ENCODE data around the gene LBH.

GRCh38 chr2:30265052-30266015 is 34.0 kb downstream of the LBH start:
- no peak for TF ChIP-seq YY1 (IDR thresholded peaks at IDR 0.05; ENCODE audit: insufficient read depth, insufficient read length)
- TF ChIP-seq ZNF274 (IDR thresholded peaks at IDR 0.05; ENCODE audit: low read depth, low read length): no peak
